PFSK-1 (cell line): ENCODE data around the gene MRPL11.

Experiments
- FOXP2 ChIP-seq: optimal IDR thresholded peaks from 2 replicates; pipeline ENCODE3; 2011; ENCODE audit warnings: borderline replicate concordance, control low read depth, inconsistent platforms; ENCODE audit not compliant: insufficient read depth; ENCODE audit errors: extremely low read length, extremely low read depth
- POLR2AphosphoS5 ChIP-seq: IDR thresholded peaks from 2 replicates; pipeline ENCODE4 v1.6.1; 2012; ENCODE audit warnings: low read depth, mild to moderate bottlenecking, control low read depth, low read length, moderate library complexity
- REST ChIP-seq, 2 experiments: IDR thresholded peaks; 2 replicates each; pipeline versions ENCODE4 v1.6.1 to v1.8.0; 2011 to 2012; ENCODE audit warnings: low read depth in 2 of 2, low read length in 2 of 2, control low read depth in 1 of 2, inconsistent platforms in 1 of 2, mild to moderate bottlenecking in 1 of 2, moderate library complexity in 1 of 2; ENCODE audit not compliant: insufficient read depth in 1 of 2
- SIN3A ChIP-seq: IDR thresholded peaks from 2 replicates; pipeline ENCODE4 v1.6.1; 2012; ENCODE audit warnings: mild to moderate bottlenecking, low read length, moderate library complexity, borderline replicate concordance; ENCODE audit not compliant: insufficient read depth
- TAF1 ChIP-seq: IDR thresholded peaks from 2 replicates; pipeline ENCODE4 v1.6.1; 2012; ENCODE audit warnings: low read length, control low read depth, borderline replicate concordance; ENCODE audit not compliant: insufficient read depth

Gene MRPL11

GRCh38 chr11:66475349-66476172, 36.9 kb upstream of the MRPL11 start:
- TF ChIP-seq FOXP2 (no peak), SIN3A (no peak), TAF1 (no peak), REST (IDR thresholded peaks at IDR 0.05; ENCODE audit: insufficient read depth in 1 of 2, low read depth in 2 of 2, low read length in 2 of 2) (no peak), POLR2AphosphoS5 (no peak)

- TF ChIP-seq SIN3A (no peak), REST (IDR thresholded peaks at IDR 0.05; ENCODE audit: insufficient read depth in 1 of 2, low read depth in 2 of 2, low read length in 2 of 2) (no peak), POLR2AphosphoS5 (no peak), FOXP2 (no peak), TAF1 (no peak)
These were observed 35.2 kb upstream of the MRPL11 start for GRCh38 chr11:66473608-66474515.

GRCh38 chr11:66473167-66473566, 34.5 kb upstream of the MRPL11 start:
- TF ChIP-seq REST (IDR thresholded peaks at IDR 0.05; ENCODE audit: insufficient read depth in 1 of 2, low read depth in 2 of 2, low read length in 2 of 2) (no peak), SIN3A (no peak), FOXP2 (no peak), POLR2AphosphoS5 (no peak)

- no peak for TF ChIP-seq POLR2AphosphoS5
- TF ChIP-seq SIN3A, result no peak
- no peak for TF ChIP-seq FOXP2
- no peak for TF ChIP-seq REST (IDR thresholded peaks at IDR 0.05; ENCODE audit: insufficient read depth in 1 of 2, low read depth in 2 of 2, low read length in 2 of 2)
- no peak for TF ChIP-seq TAF1
These were observed 33.4 kb upstream of the MRPL11 start for GRCh38 chr11:66472054-66472453.
